NCI-H345 treated with DMSO at 0.1 percent for 48 hours (cell line): ENCODE data around the gene PAX8.
"Not testable (repeated sequence)": the region's sequence is repeated elsewhere in the genome, so short reads cannot be mapped to it uniquely, and the experiment has no call there.

Experiments used
- DNase-seq: peaks from one replicate; lab custom pipeline; 2025; ENCODE audit not compliant: unreplicated experiment; lab: John Stamatoyannopoulos, UW

Gene PAX8

DNA sequence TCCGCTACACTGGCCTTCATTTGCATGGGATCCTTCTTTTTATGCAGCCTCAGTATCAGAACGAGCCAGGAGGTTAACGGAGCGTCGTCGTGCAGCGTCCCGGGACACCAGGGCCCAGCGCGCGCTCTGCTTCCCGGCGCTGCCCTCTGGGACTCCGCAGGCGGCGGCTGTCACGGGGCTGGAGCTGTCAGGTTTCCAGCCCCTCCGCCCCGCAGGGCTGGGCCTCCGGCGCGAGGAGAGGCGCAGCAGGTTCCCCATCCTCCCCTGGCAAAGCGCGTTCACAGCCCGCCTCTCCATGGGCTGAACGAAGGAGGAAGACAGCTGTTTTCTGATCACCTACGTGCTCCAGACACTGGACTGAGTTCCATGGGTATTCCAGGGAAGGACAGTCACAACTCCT lies 12.5 kb upstream of the PAX8 start:
- DNase-seq = no peak

DNA sequence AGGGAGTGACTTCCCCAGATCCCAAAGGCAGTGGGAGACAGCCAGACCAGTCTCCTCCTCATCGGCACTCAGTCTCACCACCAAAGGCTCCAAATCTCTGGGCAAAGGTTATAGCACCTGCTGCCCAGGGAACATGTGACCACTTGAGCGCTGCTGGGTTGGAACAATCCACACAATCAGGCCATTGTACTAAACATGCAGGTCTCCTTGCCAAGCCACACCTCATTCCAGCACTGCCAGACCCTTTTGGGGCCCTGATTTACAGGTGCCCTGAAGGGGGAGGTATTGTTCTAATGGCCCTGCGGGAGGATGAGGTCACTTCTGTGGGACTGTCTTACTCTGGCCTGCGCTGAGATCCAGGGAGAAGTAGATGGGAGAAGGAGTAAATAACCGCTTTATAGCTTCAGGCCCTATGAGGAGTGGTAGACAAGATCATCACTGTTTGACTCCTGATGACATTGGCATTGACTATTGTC lies 10.0 kb upstream of the PAX8 start:
- not testable (repeated sequence) for DNase-seq

DNA sequence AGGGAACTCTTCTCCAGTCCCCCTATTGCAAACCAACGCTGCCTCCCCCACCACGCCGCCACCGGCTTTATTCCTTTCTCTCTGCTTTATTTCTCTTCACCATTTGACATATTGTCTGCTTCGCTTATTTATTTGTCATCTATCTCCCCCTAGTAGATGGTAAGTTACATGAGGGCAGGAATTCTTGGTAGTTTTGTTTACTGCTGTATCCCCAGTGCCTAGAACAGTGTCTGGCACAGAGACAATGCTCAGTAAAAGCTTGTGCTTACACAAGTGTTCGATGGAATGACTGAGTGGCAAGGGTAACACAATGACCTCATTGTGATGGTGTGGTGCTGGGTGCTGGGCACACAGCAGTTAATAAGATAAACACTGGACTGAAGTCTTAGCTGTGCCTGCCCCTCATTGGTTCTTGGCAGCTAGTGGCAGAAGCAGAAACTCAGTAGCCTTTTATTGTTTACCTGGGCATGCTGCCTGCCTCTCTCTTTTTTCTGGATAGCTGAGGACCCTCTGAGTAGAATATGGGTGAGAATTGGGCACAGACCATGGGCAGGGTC lies 9.5 kb upstream of the PAX8 start:
- DNase-seq = not testable (repeated sequence)

DNA sequence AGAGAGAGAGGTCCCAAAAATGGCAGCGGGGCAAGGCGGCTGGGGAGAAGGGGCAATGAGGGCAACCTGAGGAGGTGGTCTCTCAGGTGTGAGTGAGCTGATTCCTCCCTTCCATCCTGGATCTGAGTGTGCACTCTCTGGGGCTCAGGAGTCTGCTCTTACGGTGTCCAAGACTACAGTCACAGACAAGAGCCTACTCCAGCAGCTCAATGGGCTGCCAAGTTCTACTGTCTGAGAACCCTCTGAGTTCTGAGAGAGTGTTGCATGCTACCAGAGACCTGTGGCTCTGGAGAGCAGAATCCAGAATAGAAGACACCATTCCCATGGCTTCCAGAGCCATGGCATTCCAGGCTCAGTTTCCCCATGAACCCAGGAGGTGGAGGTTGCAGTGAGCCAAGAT lies 7.1 kb upstream of the PAX8 start:
- no peak for DNase-seq

DNA sequence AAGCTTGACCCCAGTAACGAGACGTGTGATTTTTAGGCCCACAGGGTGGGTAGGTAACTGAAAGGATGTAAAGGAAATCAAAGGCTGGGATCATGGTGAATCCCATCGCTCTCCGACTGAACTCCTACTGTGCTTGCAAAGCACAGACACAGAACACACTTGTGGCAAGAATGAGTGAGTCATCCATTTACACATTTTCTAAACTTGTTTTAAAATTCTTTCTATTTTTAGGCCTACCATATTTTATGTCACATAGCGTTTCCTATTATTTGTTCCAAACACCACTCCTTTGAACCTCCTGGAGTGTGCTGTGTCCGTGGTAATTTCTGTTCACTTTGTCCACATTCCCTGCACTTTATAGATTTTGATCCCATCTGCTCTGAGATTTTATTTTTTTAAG lies 6.3 kb upstream of the PAX8 start:
- not testable (repeated sequence) for DNase-seq

DNA sequence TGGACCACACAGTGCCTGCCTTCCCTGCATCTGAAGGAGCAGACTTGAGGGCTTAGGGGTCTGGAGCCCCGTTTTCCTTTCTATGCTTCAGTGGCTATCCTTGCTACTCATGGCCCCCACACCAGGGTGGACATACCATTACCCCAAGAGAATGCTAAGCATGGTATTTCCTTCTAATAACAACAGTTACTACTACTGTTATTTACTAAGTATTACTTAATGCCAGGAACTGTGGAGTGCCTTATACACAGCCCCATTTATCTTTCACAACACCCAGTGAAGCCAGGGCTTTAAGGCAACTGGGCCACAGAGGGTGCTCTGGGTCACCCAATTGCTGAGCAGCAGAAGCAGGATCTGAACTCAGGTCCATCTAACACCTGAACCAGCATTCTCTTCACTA lies 5.8 kb upstream of the PAX8 start:
- DNase-seq = no peak

DNA sequence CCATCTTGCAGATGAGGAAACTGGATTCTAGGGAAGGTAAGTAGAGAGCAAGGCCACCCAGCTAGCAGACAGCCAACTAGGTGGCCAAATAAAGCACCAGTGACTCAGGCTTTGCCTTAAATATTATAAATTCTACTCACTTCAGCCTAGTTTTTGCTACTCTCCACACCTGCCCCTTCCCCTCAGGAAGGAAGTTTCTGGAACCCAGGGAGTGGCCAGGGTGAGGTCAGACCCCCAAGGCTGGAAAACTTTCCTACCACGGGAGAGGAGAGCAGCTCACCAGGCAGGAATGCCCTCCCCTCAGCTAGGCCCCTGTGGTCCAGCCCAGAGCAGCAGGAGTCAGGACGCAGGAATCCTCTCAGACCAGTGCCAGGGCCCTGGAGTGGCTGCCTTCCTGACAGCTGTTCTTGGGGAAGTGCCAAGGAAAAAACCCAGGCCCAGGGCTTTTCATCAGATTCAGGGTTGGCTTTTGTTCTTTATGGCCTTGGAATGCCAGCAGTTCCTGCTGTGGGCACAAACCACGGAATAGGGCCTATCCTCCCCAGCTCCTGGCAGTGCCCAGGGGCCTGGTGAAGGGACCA lies 5.1 kb upstream of the PAX8 start:
- no peak for DNase-seq

DNA sequence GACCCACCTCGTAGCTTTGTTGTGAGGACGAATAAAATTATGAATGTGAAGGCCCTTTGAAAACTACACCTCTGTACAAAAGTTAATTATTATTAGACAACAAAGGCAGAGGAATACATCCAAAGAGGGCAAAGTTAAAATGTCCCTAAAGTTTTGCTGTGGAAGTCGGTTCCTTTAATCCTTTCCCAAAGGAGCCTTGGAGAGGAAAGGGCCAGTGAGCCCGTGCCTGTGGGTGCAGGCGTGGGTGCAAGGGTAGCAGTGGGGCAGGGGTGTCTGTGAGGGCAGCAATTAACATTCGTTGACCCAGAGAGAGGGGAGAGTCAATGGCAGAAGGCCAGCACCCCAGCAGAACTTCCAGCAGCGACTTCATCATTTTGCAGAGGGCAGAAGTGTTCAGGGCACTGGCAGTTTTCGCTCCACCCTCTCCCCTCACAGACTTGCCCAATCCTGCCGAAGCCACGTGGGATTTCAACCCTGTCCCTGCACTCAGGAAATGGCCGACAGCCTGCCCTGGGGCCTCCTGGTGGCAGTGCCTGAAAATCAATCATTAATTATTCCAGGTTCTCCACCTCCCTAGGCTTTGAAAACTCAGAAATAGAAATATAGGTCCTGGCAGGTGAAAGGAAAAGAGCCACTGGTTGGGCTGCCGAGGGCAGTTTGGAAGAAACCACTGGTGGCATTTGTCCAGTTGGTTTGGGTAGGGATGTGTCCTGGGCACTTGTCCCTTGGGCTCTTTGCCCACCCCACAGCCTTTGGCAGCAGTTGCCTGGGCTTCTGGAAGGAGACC lies 4.2 kb upstream of the PAX8 start:
- DNase-seq = no peak

DNA sequence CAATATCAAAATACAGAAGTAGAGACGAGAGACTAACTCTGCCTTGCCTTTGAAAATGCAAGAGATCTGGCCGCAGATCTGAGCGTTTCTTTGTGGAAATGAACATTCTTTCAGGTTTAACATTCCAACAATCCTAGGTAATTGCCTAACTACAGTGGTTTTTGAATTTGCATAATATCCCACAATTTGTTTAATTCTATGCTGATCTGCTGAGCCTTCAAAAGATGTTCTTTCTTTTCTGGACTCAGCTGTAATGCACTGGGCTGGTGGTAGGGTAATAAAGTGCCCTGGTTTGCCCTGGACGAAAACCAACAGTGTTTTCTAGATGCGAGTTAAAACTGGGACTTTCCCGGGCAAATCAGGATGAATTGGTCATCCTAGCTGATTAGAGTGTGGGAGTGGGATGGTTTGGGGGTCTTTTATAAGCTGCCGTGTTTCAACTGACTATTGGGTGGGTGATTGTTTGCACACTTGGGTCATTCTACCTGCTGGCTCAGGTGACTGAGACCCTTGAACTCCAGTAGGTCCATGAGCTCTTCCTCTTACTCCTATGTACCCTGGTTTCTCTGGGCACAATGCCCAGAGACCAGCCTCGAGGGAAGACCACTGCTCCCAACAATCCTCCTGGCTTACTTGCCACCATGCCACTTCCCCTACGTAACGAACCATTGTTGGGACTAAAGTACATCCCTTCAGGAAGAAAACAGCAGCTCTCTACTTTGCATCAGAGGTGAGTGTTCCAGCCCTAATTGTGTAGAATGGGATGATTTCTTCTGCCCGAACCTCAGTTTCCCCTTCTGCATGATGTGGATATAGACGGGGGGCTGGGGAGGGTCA lies 3.4 kb upstream of the PAX8 start:
- DNase-seq = no peak

DNA sequence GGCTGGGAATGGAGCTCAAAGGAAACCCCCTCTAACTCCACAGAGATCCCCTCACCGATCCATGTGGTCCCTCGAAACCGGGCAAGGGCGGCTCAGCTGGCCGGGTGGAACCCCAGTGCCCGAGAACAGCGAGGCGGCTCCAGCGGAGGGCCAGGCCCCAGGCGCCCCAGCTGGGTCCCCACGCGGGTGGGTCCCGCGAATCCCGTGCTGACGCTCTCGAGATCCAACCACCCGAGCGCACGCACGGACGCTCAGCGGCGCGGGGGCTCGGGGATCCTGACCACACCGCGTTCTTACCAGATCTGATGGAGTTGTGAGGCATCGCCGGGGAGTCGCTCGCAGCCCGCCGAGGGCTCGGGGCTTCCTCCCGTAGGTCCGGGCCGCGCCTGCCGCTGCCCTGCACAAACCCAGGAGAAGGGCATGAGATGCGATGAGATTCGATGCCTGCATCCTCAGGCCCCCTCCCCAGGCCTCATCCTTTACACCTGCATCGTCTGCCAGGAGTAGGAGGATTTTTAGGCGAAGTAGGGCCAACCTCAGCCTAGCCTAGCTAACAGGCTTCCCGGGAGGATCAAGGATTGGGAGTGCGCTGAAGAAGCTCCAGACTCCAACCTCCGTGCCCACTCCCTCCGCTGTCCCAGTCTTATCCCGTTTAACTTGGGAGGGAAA lies 514 bp downstream of the PAX8 start:
- DNase-seq = no peak

DNA sequence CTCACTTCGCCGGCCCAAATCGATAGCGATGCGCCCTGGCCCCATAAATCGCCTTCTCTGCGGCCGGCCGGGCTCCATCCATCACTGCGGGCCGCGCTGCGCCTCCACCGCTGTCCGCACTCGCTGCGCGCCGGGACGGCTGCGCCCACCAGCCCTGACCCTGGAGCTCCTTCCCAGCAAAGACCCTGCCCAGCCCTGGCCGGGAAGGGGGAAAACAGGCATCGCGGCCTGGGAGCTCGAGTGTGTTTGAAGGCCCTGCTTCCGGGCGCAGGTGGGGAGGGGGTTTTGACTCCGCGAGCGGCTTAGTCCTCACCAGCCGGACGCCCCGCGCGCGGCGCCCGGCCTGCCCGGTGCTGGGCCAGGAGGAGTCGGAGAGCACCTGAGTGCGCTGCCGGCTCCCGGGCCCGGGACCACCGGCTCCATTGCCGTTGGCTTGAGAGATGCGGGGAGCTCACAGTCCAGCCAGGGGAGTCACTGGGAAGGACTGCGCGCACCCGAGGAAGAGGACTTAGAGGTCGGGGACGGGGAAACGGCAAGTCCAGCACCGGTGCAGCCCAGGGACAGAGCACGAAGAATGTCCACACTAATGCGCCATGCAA lies 1.1 kb downstream of the PAX8 start:
- no peak for DNase-seq

DNA sequence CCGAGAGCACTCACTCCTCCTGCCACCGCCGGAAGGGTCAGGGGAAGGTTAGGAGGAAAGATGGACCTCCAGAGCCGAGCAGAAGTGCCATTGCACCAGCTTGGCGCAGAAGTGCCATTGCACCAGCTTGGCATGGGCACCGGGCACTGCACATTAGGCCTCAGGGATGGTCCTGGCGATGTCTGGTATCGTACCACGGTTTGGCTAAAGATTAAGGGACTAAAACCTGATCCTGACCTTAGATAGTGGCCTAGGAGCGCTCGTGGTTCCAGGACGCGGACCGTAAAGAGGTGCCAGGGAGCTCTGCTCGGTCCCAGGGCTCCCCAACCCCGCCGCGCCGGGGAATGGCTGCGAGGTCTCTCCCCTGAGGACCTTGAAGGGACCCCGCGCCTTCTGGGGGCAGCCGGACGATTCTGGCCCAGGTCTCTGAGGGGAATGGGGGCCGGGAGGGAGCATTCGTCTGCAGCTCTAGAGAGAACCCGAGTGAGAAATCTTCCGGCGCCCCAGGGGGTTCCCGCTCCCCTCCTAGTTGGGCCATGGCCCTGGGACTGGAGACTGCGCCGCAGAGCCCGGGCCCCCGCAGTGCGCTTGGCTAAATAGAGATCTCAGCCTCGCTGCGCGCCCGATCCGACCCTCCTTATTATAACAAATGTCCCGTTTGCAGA lies 1.8 kb downstream of the PAX8 start:
- no peak for DNase-seq

DNA sequence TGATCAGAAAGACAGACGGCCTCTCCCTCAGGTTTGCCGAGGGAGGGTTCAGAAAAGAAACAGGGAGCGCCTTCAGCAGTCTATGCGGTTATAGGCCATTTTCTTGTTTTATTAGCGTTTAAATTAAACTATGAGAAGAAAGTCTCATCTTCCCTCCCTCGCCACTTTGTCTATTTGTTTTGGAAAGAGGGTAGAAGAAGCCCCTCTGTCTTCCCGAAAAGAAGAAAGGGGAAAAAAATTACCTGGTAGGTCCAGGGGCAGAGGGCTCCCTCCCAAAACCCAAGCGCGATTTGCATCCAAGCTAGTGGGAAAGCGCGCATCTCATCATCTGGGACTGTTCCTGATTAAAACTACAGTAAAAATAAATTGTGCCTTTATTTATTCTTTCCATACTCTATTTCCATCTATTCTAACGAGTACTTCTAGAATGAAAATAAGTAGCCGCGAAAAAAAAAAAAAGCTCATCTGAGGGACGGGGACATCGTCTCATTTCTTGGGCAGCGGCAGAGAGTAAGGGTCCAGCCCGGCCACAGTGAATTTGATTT lies 2.4 kb downstream of the PAX8 start:
- no peak for DNase-seq

DNA sequence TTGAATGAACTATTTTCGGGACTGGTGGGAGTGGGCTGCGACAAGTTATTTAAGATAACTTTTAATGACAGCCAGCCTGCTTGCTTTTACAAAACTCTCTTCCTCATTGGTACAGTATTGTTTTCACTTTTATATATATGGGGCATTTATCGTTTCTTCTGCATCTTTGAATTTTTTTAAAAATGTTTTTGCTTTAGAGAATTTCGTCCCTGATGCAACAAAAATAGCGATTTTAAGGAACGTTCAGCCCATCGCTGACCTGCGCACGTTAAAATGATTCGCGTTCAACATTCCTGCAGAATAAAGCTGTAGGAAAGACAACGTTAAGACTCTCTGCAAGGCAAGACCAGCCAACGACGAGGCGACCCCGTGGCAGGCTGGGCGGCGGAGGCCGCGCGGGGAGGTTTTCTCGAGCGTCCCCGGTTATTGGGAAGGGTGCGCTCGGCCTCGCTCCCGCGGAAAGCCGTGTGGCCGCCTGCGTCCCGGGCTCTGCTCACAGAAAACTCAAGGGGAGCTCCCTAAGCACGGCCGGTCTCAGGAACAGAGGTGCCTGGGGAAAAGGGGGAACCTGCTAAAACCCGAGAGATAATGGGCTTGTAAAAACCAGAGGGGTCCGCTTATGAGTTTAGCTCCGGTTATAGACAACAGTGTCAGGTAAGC lies 3.0 kb downstream of the PAX8 start:
- DNase-seq = no peak

DNA sequence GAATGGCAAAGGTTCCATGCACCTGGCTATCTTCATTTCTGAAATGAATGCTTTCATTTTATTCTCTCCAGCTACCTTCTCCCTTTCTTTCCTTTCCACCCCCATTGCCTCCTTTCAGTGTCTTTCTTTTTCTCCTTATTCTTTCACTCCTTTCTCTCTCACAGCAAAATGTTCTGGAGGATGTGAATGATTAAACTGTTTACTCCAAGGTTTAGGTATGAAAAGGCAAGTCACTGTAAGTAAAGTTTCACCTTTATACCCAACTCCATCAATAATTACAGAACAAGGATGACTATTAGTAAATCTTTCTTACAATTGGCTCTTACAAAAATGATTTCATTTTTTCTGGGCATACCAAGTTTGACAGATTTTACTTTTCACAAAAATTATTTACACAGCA lies 4.3 kb downstream of the PAX8 start:
- DNase-seq = no peak

DNA sequence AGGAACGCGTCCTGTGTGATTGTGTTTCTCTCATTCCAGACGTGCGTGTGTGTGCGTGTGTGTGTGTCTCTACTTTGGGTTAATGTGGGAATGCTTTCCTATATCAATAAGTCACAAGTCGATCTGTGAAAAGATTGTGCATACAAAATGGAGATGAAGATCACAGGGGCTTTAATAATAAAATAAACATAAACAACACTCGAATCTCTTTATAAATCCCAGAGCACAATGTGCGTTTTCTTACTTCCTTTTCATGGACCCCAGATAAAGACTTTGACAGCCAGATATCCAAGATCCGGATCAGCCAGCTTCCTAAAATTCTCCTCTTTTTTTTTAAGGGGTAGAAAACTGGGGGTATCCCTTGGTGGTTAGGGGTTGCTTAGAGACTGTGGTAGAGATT lies 4.7 kb downstream of the PAX8 start:
- DNase-seq = no peak

DNA sequence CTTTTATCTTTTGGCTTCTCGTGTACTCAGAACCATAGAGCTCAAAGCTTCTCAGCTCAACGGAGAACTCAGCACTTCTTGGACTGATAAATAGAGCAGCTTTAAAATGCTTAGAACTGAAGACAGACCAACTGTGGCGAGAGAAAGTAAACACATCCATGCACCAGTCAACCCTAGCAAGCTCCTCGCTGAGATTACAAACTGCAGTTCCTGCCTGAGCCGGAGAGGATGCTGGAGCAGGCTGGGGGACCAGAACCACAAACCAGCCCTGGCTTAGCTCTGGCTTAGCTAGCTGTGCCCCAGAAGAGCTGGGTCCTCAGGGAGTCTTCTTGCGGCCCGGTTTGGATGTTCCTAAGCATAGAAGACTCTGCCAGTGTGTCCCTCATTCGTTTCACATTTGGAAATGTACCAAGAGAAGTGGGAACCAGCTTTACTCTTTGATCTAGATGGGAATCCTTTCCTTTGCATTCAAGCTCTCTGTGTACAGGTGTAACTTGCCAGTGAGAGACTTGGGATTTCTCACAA lies 5.6 kb downstream of the PAX8 start:
- no peak for DNase-seq

DNA sequence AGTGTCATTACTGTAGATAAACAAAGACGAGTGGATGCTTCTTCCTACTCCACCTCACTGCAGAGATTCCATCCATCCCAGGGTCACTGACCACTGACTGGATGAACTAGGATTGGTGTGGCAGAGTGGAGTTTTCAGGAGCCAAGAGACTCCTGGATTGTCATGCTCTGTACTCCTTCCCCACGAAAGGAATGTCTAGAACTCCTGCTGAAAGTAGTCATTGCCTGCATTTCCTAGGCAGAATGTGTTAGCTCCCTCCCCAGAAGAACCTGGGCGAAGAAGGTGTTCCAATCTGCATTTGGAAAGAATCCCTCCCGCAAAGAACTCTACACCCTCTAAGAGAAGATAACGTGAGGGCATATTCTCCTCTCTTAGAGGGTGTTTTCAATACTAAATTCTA lies 6.2 kb downstream of the PAX8 start:
- no peak for DNase-seq
